Fibroblast of skin of left biceps (primary cell): ENCODE measurements around the gene EMILIN3.

Experiments used
- DNase-seq, 2 experiments: peaks; one replicate each; pipeline ENCODE4 v3.0.0-alpha.2; 2013; ENCODE audit warnings: low read depth in 2 of 2

The EMILIN3 gene, protein sequence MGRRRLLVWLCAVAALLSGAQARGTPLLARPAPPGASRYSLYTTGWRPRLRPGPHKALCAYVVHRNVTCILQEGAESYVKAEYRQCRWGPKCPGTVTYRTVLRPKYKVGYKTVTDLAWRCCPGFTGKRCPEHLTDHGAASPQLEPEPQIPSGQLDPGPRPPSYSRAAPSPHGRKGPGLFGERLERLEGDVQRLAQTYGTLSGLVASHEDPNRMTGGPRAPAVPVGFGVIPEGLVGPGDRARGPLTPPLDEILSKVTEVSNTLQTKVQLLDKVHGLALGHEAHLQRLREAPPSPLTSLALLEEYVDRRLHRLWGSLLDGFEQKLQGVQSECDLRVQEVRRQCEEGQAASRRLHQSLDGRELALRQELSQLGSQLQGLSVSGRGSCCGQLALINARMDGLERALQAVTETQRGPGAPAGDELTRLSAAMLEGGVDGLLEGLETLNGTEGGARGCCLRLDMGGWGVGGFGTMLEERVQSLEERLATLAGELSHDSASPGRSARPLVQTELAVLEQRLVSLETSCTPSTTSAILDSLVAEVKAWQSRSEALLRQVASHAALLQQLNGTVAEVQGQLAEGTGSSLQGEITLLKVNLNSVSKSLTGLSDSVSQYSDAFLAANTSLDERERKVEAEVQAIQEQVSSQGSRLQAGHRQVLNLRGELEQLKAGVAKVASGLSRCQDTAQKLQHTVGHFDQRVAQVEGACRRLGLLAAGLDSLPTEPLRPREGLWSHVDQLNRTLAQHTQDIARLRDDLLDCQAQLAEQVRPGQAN

DNA sequence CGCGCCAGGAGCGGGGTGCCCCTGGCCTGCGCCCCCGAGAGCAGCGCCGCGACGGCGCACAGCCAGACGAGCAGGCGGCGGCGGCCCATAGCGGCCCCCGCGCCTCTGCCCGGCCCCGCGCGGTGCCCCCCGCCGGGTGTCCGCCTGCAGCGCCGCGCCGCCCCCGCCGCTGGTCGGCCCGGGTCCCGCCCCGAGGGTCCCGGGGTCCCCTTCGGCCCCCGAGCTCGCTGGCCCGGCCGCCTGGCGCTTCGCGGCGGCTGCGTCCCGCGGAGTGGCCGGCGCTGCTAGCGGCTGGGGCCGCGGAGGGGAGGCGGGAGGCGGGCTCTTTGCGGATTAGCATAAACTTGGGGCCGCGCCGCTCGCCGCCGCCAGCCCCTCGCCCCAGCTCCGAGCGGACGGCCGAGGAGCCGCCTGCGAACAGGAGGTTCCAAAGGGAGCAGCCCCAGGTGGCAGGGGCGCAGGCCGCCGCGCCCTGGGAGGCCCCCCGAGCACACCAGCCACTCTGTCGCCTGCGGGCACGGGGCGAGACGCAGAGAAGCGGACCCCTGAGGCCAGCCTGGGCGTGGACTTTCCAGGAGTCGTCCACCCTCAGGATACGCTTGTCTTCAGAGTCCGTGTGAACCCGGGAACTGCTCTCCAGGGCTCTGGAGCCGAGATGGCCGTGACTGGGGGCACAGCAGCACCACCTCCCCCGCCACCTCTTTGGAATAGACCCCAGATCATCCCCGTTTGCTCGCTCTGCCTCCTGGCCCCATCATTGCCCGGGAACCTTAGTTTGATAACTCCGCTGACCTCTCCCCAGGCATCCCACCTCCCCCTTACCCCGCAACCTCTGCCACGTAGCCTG is at the start of gene EMILIN3:
Gene EMILIN3 (minus strand): TSS at position 273 of the 847 bp plus-strand sequence. CDS start 184 bp downstream, at position 89.
- DNase-seq = no peak

DNA sequence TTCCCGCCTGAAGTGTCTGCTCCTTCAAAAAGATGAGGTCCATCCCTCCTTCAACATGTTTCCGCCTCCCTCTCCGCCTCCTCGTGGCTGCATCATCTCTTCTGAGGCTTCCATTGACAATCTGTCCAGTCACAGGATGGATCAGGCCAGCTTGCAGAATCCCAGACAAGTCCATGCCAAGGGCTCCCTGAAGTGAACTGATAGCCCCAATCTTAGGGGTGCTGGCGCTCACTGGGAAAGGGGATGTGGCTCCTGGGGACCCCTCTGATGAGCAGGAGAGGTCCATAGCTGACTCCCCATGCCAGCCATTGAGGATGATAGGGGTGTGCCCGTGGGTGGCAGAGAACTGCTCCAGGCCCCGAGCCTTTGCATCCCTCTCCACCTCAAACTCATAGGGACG is 48.6 kb upstream of the EMILIN3 start:
- DNase-seq = no peak

DNA sequence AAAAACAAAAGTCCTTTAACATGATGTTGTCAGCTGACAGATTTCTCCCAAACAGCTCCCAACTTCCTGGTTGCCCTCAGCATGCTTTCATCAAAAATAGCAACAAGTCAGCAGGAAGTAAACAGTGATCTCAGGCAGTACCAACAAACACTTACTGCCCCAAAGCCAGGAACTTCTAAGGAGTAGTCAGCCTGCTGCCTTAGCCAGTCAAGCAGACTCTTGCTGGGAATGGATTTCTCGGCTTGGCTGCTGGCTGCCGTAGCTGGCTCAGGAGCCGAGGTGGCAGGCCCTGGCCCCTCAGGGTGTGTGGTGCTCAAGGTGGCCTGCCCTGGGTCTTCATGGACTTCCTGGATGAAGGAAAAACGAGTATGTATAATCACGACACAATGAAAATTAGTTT is 46.6 kb upstream of the EMILIN3 start:
- no peak for DNase-seq

DNA sequence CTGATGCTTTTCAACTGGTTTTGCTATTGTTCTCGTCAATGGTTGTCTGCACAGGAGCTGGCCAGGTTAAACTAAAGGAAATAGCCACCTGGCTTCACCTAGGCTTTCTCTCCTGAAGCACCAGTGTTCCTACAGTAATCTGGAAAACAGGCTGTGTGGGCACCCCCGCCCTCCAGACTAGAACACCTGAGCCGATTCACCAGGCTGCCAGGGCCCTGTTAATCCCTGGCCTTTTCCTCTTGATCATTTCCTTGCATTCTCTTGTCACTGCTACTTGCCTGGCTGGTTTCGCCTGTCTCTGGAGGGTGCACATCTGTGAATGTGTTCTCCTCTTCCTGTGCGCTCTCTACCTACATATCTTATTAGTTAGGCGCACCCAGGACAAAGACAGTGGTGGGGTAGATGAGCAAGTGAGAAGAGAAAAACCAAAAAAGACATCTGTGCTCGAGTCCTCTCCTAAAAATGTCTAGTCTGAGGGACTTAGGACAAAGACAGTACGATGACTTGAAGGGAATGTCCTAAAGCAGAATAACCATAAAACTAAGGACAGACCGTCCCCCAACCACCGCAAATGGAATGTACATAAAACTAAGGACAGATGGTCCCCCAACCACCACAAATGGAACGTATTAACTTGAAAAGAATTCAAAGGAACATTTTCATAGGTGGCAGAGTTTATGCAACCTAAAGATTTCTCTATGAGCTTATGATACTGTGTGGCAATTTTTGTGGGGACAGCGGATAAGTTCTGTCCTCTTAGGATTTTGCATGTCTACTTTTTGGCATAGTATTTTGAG is 45.9 kb upstream of the EMILIN3 start:
- no peak for DNase-seq

DNA sequence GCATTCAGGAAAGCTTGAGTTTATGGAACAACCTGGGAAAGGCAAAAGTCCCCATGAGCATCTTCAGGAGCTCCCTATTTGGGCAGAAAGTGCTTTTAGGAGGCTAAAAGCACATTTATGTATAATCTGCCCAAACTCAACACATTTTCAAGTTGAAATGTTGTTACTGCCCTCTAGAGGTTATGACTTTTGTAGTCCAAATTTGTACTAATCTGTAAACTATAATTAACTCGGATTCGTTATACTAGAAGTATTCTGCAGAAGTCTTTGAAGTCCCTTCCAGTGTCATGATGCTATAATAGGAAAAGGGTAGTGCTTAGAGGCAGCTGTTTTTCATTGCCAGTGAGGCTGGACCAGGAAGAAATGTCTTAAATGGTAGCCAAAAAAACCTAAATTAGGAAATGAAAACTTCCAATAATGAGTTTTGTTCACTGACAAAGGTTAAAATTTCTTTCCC is 44.8 kb upstream of the EMILIN3 start:
- DNase-seq = peak in 1 of 2 experiments; percentile 21

DNA sequence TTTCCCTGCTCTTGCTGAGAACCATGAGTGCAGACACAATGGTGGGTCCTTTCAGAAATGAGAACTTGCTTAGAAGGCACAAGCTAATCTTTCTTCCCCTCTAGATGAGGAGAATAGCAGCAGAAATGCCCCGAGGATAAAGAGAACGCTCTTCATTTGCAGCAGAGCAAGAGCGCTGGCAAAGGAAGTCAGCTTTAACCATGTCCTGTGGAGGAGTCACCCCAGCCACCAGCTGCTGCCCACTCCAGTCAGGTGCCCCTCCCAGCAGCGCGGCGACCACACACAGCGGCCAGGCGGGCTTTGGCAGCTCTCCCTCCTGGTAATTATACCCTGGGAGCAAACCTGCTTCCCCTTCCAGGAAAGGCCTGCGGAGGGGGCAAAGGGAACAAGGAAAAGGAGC is 42.4 kb upstream of the EMILIN3 start:
- DNase-seq = no peak

DNA sequence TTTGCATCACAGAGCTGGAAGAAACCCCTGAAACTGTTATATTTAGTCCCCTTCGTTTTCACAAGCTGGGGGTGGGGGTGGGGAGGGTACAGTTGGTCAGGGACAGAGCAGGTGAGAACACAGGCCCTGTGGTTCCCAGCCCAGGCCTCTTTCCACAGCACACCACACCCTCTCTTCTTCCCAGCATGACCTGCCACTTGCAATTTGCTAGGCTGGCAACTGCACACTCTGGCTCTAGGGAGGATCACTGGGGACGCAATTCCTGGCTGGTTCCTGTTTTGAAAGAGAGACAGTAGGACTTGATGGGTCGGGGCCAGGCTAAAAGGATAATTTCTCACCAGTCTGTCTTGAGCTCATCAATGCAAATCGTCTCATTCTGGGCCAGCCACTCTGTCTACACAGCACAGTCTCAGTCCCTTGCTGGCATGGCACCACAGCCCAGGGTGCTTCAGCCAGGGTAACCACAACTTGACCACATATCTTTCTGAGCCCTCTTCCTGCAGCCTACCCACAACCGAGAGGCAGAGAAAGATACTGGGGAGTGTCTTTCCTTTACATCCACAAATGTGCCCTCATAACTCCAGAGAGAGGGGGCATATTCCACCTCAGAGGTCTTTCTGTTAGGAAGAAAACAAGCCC is 41.7 kb upstream of the EMILIN3 start:
- no peak for DNase-seq

DNA sequence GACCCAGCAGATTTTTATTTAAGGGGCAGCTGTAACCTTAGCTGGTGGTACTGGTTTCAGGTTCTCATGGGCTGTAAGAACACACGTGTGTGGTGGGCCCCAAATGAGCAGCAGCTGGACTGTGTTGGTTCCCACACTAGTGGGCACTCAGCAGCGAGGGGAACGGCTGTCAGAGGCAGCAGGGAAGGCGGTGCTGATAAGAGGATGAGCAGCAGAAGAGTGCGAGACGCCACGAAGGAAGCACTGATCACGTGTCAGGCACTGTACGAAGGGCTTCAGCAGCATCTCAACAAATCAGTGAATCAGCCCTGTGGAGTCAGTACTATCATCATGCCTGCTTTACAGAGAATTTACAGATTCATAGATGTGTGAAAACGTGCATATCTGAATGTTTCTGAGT is 41.0 kb upstream of the EMILIN3 start:
- DNase-seq = no peak

DNA sequence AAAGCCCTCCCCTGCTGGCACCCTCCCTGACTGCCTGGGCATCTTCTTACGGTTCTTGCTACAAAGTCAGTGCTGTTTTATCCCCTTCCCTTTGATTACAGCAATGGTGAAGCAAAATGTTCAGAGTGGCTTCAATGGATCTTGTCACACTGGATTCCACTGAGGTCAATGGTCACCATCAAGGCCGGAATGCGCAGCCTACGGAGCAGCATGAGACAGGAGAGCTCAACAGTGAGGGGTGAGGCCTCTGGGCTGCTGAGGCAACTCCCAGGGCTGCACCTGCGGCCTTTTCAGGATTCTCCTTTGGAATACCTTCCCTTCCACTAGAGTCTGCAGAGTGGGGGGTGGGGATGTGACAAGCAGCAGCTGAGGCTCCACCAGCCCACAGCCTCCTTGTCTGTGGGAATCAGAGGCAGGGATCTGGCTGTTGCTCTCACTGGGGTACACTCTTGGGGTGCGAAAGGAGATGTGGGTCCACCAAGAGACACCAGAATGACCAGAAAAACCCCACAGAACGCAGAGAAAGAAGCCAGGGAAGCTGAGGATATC is 40.4 kb upstream of the EMILIN3 start:
- DNase-seq = no peak

DNA sequence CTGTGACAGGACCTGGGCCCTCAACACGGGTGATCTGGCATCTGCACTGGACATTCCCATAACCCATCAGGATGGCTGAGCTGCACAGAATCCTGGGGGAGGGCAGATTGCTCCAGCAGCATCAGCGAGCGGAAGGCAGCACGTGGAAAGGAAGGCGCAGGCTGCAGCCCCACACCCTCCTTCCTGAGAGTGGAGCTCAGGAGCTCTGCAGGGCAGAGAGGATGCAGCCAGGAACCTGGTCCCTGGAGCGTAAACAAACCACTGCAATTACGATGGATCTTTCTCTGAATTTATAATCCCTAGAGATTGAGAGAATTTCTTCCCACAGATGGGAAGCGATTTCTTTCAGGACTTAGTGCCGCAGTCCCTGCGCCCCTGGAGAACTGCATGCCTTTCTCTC is 39.7 kb upstream of the EMILIN3 start:
- DNase-seq = no peak

DNA sequence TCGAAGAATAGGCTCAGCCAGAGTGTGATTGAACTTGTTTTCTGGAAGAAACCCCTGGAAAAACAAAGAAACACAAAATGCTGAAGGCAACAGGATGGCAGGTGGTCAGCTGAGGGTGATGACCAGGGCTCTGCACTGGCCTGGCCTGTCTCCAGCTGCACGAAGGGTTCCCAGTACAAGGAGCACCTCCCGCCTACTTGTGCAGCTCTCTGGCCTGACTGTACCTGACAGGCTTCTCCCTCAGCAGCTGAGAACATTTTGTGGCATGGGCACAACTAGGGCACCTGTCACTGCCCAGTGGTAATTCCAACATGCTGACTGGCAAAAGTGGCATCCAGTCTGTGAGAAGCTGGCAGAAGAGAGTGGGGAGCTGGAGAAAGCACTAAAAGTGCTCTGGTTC is 38.8 kb upstream of the EMILIN3 start:
- DNase-seq = no peak

DNA sequence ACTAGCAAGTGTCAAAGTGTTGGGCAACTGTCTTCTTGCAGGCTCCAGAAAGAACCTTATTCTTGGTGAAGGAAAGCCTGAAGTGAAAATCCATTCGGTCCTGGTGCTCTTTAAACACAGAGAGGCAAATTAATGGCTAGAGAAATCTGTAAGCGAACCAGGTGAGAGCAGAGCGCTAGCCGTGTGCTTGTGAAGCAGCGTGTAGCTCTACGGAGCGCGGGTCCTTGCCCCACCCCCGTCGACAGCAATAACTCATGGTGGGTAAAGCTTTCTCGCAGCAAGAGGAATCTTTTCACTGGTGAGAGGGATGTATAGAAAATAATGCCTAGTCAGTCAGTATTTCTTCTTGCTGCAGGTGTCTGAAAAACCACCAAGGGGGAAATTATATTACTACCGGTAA is 37.0 kb upstream of the EMILIN3 start:
- DNase-seq = no peak

DNA sequence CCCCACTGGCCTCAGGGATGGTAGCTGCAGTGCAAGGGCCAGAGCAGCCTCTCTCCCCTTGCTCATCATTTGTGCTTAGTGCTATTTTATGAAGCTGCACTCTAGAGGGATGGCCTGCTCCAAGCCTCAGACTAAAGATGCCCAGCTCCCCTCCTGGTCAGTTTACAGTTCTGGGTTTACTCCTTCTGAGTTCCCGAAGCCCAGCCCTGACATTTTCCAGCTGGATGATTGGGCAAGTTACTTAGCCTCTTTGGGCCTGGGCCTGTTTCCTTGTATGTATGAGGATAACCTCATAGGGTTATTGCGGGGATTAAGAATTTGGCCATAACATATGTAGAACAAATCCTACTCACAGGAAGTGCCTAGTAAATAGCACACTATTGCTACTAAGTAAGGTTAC is 31.8 kb upstream of the EMILIN3 start:
- DNase-seq = no peak

DNA sequence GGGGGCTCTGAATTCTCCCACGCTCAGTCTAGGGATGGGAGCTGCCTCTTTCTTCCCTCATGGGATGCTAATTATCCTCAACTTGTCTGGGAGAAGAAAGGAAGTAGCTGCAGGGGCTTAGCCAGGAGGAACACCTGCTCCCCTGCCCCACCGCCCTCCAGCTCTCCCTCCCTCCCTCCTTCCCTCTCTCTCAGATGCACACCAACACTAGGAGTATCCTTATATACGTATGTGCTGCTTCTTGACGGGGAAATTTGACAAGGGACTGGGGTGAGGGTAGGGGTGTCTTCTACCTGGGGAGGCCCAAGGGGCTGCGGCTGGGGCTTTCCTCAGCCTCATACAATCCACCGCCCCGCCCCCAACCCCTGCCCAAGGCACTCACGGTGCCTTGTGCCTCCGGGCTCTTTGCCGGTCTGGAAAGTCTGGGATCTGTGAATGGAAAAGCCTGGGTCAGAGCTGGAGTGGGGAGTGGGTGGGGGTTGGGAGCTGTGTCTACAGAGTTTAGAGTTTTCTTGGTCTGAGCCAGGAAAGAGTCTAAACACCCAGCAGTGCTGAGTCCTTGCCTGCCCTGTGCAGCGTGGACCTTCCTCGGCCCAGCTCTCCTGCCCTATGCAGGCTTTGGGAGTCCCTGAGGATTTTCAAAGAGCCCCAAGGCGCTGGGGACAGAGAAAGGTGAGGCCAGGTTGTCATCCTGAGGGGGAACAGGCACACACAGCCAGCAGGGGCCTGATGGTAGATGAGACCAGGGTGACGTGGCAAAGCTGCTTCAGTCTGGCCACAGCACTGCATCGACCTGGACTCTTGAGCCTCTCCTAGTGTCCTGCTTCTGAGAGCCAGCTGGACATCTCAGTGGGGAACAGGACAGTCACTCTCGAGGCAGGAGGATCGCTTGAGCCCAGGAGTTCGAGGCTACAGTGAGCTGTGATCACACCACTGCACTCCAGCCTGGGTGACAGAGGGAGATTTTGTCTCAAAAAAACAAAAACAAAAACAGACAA is 29.3 kb upstream of the EMILIN3 start:
- DNase-seq = no peak

DNA sequence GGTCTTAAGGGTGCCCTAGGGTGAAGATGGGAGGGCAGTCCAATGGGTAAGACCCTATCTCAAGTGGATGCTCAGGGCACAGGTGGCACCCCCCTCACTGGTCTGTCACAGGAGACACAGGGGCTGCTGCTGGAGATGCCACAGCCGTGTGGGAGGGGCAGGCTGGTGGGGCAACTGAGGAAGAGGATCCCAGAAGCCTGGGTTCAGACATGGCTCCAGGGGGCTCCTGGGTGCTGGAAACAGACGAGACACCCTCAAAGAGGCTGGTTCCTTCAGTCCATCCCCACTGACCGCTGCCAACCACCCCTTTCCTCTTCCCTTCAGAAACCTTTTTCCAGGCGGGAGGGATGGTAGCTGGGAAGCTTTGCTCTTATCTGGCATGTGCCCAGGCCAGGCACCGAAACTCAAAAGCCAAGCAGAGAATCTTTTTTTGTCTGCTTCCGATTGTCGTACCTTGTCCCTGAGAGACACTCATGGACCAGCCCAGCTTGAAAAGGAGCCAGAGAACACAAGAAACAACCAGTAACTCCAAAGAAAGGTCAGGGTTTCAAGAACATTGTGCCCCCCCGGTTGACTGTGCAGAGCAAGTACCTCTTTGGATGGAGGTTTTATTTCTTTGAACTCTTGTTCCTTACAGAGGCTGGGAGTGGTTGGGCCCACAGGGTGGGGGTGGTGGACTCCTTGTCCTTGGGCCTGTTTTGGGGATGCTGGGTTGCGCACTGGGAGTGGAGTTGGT is 28.5 kb upstream of the EMILIN3 start:
- no peak for DNase-seq

DNA sequence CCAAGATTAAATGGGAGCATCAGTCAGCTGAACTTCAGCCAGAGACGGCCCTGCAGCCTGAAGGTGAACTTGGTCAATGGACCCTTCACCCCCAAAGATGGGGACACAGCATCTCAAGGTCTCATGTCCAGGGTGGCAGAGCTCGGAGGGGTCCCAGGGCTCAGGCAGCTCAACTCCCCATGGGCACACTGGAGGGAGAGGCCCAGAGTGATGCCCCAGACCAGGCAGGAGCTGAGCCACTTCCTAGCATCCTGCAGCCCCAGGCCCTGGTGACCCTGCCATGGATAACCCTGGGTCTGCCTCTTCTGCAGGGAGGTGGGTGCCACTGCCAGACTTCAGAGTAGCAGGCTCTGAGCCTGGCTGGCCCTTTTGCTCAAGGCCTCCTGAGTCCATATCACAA is 27.5 kb upstream of the EMILIN3 start:
- DNase-seq = no peak

DNA sequence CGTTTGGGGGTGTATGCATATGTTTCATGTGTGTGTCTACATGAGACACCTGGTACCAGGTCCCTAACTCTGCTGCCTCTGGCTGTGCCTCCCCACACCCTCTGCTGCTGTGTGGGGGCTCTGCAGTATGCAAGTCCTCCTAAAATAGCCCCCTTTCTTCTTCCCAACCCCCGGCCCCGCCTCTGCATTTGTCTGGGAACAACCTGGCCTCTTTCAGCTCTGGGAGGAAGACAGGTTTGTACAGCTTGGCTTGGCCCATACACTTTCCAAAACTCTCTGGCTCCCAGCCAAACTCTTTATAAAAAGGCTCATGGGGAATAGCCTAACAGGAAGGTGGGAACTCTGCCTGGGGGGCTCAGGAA is 27.1 kb upstream of the EMILIN3 start:
- no peak for DNase-seq

DNA sequence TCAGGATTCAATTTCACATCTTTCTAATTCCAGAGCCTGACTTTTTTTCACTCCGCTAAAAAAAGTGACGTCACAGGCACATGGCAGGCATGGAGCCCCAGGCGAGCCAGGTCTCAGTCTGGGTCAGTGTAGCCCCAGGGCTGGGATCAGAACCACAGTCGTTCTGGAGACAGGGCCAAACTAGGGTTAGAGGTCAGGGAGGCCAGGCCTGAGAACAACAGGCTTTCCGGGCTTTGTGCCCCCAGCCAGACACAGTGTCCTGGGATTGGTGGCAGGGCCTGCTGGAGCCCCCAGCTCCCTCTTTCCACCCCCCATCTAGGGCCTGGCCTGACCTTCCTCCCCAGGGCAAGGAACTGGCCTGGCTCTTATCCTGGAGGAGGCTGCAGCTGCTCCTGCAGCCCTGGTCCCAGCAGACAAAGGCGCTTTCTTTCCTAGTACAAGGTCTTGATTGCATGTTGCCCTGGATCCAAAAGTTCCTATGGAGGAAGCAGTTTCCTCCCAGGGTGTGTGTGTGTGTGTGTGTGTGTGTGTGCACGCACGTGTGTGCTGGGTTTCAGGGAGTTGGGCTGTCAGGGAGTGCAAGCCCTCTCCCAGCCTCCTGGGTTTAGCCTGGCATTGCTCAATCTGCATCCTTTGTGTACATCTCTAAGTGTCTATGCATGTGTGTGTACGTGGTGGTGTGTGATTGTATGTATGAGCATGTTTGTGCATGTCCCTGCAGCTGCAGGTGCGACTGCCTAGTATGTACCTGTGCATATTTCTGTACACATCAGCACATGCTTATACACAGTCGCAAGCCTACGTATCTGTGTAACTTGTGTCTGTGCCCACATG is 26.5 kb upstream of the EMILIN3 start:
- no peak for DNase-seq
